Mucosa of descending colon (tissue), 3 donors: ENCODE results near the gene CTNND2. TPM values are rescaled to one million over a fixed set of nuclear protein-coding genes. Genes with fewer than 3 reads are reported as not detected.

ENCODE experiments used
- ATAC-seq: fragments of 200-7000 bp; cut with Tn5 transposase; one replicate; pipeline ENCODE4 v1.9.1; 2020; ENCODE audit warnings: mild to moderate bottlenecking, moderate library complexity
- DNase-seq, 3 donors: peaks; one replicate each; pipeline ENCODE4 v3.0.0-alpha.2; 2020
- H3K36me3 ChIP-seq: fragments of 200-600 bp; one replicate; pipeline ENCODE4 v1.8.0; 2021; ENCODE audit warnings: low read depth, mild to moderate bottlenecking
- H3K4me1 ChIP-seq: fragments of 200-600 bp; one replicate; pipeline ENCODE4 v1.8.0; 2021; ENCODE audit warnings: low read depth, mild to moderate bottlenecking
- H3K4me3 ChIP-seq: fragments of 200-600 bp; one replicate; pipeline ENCODE4 v1.8.0; 2021; ENCODE audit warnings: mild to moderate bottlenecking
- H3K9me3 ChIP-seq: fragments of 200-600 bp; one replicate; pipeline ENCODE4 v1.8.0; 2021; ENCODE audit warnings: mild to moderate bottlenecking
- intact Hi-C, 2 donors: fragments of 100-400 bp; cut with DNase I in 1 of 2; cut with micrococcal nuclease in 1 of 2; formaldehyde crosslinking; loops; one replicate each; pipeline versions ENCODE4 v1.11.0 to v1.11.1; 2022; cut with DNase I, micrococcal nuclease
- total RNA-seq, 3 donors: library from RNA; stranded (reverse); fragmentation: NEBNext Ultra II Directional in 2 of 3; extraction: Animal tissue kit (Norgen Biotek cat#: 25700) in 2 of 3; gene quantifications; one replicate each; pipeline versions ENCODE4 v1.2.1 to v1.2.4, GENCODE V29; 2021 to 2023
- TF ChIP-seq, protein P1 (sequence below): fragments of 200-600 bp; IDR thresholded peaks from one replicate; pipeline ENCODE4 v1.8.0; 2022; ENCODE audit warnings: antibody characterized with exemption, mild to moderate bottlenecking
- donor health status: DM: no; HTN: no; CAD: no; lungs with moderate emphysema.
- donor health status: DM: no; HTN: no; CAD: no.
- donor health status: DM: no; HTN: yes; CAD: no.

Gene CTNND2
- total RNA-seq, 3 donors from 2014 or later = 0.70 to 3.4 (median 0.81) TPM

GRCh38 chr5:11064763-11065450, 839.3 kb downstream of the CTNND2 start:
- Histone ChIP-seq H3K36me3 (no peaks in the 10 kb centered on the region), H3K4me3 (no peak overlapping the region), H3K9me3 (no peaks in the 10 kb centered on the region), H3K4me1 (no peaks in the 10 kb centered on the region)
- TF ChIP-seq, protein P1, sequence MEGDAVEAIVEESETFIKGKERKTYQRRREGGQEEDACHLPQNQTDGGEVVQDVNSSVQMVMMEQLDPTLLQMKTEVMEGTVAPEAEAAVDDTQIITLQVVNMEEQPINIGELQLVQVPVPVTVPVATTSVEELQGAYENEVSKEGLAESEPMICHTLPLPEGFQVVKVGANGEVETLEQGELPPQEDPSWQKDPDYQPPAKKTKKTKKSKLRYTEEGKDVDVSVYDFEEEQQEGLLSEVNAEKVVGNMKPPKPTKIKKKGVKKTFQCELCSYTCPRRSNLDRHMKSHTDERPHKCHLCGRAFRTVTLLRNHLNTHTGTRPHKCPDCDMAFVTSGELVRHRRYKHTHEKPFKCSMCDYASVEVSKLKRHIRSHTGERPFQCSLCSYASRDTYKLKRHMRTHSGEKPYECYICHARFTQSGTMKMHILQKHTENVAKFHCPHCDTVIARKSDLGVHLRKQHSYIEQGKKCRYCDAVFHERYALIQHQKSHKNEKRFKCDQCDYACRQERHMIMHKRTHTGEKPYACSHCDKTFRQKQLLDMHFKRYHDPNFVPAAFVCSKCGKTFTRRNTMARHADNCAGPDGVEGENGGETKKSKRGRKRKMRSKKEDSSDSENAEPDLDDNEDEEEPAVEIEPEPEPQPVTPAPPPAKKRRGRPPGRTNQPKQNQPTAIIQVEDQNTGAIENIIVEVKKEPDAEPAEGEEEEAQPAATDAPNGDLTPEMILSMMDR = no peak
- intact Hi-C loops = no loop called here
- no peak for ATAC-seq
- no peak for DNase-seq

- TF ChIP-seq, protein P1 = no peak
- no peaks in the 10 kb centered on the region for H3K9me3 ChIP-seq
- DNase-seq (no peak), ATAC-seq (no peak)
- no peaks in the 10 kb centered on the region for H3K36me3 ChIP-seq
- no peaks in the 10 kb centered on the region for H3K4me1 ChIP-seq
- H3K4me3 ChIP-seq = no peak overlapping the region
- intact Hi-C loops = no loop called here
Measured at GRCh38 chr5:11062397-11062796, 841.8 kb downstream of the CTNND2 start.

- Histone ChIP-seq H3K4me1 (no peaks in the 10 kb centered on the region), H3K4me3 (no peak overlapping the region), H3K9me3 (no peaks in the 10 kb centered on the region), H3K36me3 (no peaks in the 10 kb centered on the region)
- no peak for DNase-seq
- TF ChIP-seq, protein P1 = no peak
- intact Hi-C loops = no loop called here
- ATAC-seq = no peak
Measured at GRCh38 chr5:11056560-11056959, 847.7 kb downstream of the CTNND2 start.

- H3K4me3 ChIP-seq = no peak overlapping the region
- ATAC-seq = no peak
Measured at GRCh38 chr5:11054014-11054413, 850.2 kb downstream of the CTNND2 start.

GRCh38 chr5:11052871-11053270, 851.4 kb downstream of the CTNND2 start:
- no peaks in the 10 kb centered on the region for H3K36me3 ChIP-seq
- H3K4me1 ChIP-seq = no peaks in the 10 kb centered on the region
- TF ChIP-seq, protein P1 = no peak
- no peak overlapping the region for H3K4me3 ChIP-seq
- no peak for ATAC-seq
- intact Hi-C loops = no loop called here
- no peak for DNase-seq
- no peaks in the 10 kb centered on the region for H3K9me3 ChIP-seq

More at GRCh38 chr5:11054014-11054413, 850.2 kb downstream of the CTNND2 start:
- TF ChIP-seq, protein P1 = no peak
- Histone ChIP-seq H3K9me3 (no peaks in the 10 kb centered on the region), H3K36me3 (no peaks in the 10 kb centered on the region), H3K4me1 (no peaks in the 10 kb centered on the region)
- DNase-seq = no peak
- intact Hi-C loops = no loop called here
